SK-N-SH (cell line): ENCODE measurements around the gene TMCO4. TPM values are rescaled to one million over a fixed set of nuclear protein-coding genes. Genes with fewer than 3 reads are reported as not detected.

Experiments used
- CTCF ChIA-PET: fragments of 300-600, 350-600 bp; formaldehyde crosslinking; extraction: SDS; loops from one replicate; lab custom pipeline; 2021; lab: Yijun Ruan, JAX
- POLR2A ChIA-PET: fragments of 350-600 bp; sonication (Branson Sonifier 250); formaldehyde crosslinking; extraction: SDS; loops from one replicate; lab custom pipeline; 2020; ENCODE audit warnings: antibody characterized with exemption, inconsistent platforms; lab: Yijun Ruan, JAX
- DNase-seq: peaks from one replicate; pipeline ENCODE4 v3.0.0; 2012
- H2AFZ ChIP-seq: fragments of 200-600 bp; sonication (generic); 2 replicates; pipeline ENCODE4 v1.8.1; 2016; ENCODE audit warnings: antibody characterized with exemption, mild to moderate bottlenecking, low read depth
- H3F3A ChIP-seq: fragments of 200-600 bp; sonication (generic); replicated peaks from 2 replicates; pipeline ENCODE3; 2016; ENCODE audit warnings: antibody characterized with exemption, mild to moderate bottlenecking; ENCODE audit not compliant: insufficient read depth
- H3K27ac ChIP-seq, 2 experiments: fragments of 200-500 bp in 1 of 2; fragments of 200-600 bp in 1 of 2; sonication (Bioruptor generic) in 1 of 2; sonication (generic), shearing (Covaris generic) in 1 of 2; 2 replicates each; pipeline versions ENCODE4 v1.5.1 to v1.6.1; 2014 to 2016; ENCODE audit warnings: low read depth in 2 of 2, inconsistent platforms in 1 of 2, low read length in 1 of 2, mild to moderate bottlenecking in 1 of 2, mixed read lengths in 1 of 2
- H3K27me3 ChIP-seq: fragments of 200-600 bp; sonication (generic), shearing (Covaris generic); 2 replicates; pipeline ENCODE4 v1.6.1; 2016; ENCODE audit warnings: mixed run types; ENCODE audit not compliant: insufficient read depth
- H3K36me3 ChIP-seq, 2 experiments: fragments of 200-500 bp in 1 of 2; fragments of 200-600 bp in 1 of 2; sonication (Bioruptor generic) in 1 of 2; sonication (generic) in 1 of 2; replicated peaks in 1 of 2; 2 replicates each; pipeline versions ENCODE3 to v1.5.1; 2014 to 2016; ENCODE audit warnings: low read length in 1 of 2, mild to moderate bottlenecking in 1 of 2; ENCODE audit not compliant: insufficient read depth in 2 of 2, control insufficient read depth in 1 of 2
- H3K4me1 ChIP-seq, 2 experiments: fragments of 200-500 bp in 1 of 2; fragments of 200-600 bp in 1 of 2; sonication (Bioruptor generic) in 1 of 2; sonication (generic), shearing (Covaris generic) in 1 of 2; 2 replicates each; pipeline versions ENCODE4 v1.5.1 to v1.6.1; 2014 to 2016; ENCODE audit warnings: low read depth in 1 of 2, low read length in 1 of 2, mixed run types in 1 of 2; ENCODE audit not compliant: insufficient read depth in 2 of 2, control insufficient read depth in 1 of 2
- H3K4me2 ChIP-seq: fragments of 200-600 bp; sonication (generic), shearing (Covaris generic); 2 replicates; pipeline ENCODE4 v1.6.1; 2017; ENCODE audit warnings: mixed run types
- H3K4me3 ChIP-seq, 2 experiments: fragments of 200-500 bp in 1 of 2; fragments of 200-600 bp in 1 of 2; sonication (Bioruptor generic) in 1 of 2; sonication (generic), shearing (Covaris generic) in 1 of 2; 2 replicates each; pipeline versions ENCODE4 v1.5.1 to v1.8.1; 2014 to 2016; ENCODE audit warnings: low read depth in 2 of 2, inconsistent platforms in 1 of 2, low read length in 1 of 2, mild to moderate bottlenecking in 1 of 2, mixed read lengths in 1 of 2, moderate library complexity in 1 of 2
- H3K79me2 ChIP-seq: fragments of 200-600 bp; sonication (generic); 2 replicates; pipeline ENCODE4 v1.8.1; 2017; ENCODE audit warnings: mild to moderate bottlenecking; ENCODE audit not compliant: insufficient read depth
- H3K9ac ChIP-seq: fragments of 200-600 bp; sonication (generic); 2 replicates; pipeline ENCODE4 v1.6.1; 2017; ENCODE audit warnings: mixed run types
- H3K9me2 ChIP-seq: fragments of 200-600 bp; sonication (generic); 2 replicates; pipeline ENCODE4 v1.6.1; 2017; ENCODE audit warnings: mixed run types
- H3K9me3 ChIP-seq: fragments of 200-600 bp; sonication (generic); 2 replicates; pipeline ENCODE4 v1.6.1; 2017; ENCODE audit warnings: mixed run types, mild to moderate bottlenecking, moderate library complexity
- H4K20me1 ChIP-seq: fragments of 200-600 bp; sonication (generic); 2 replicates; pipeline ENCODE4 v1.6.1; 2017; ENCODE audit warnings: mild to moderate bottlenecking, mixed run types; ENCODE audit not compliant: insufficient read depth
- ELF1 ChIP-seq: IDR thresholded peaks from 2 replicates; pipeline ENCODE4 v1.4.0; 2012
- EZH2phosphoT487 ChIP-seq: fragments of 200-600 bp; sonication (generic); IDR thresholded peaks from 2 replicates; pipeline ENCODE4 v1.6.1; 2017; ENCODE audit warnings: low read depth, mixed run types, mild to moderate bottlenecking, antibody characterized with exemption, moderate library complexity, borderline replicate concordance
- FOSL2 ChIP-seq: IDR thresholded peaks from 2 replicates; pipeline ENCODE4 v1.4.0; 2012; ENCODE audit warnings: low read depth, mild to moderate bottlenecking, moderate library complexity, borderline replicate concordance
- FOXM1 ChIP-seq: IDR thresholded peaks from 2 replicates; pipeline ENCODE4 v1.4.0; 2012; ENCODE audit warnings: low read depth, mild to moderate bottlenecking
- MEF2A ChIP-seq: IDR thresholded peaks from 2 replicates; pipeline ENCODE4 v1.4.0; 2012; ENCODE audit warnings: low read depth, borderline replicate concordance
- MXI1 ChIP-seq: IDR thresholded peaks from 2 replicates; pipeline ENCODE4 v1.6.1; 2012; ENCODE audit warnings: mild to moderate bottlenecking, low read depth, low read length, improper control_type of control experiment
- POLR2AphosphoS5 ChIP-seq: IDR thresholded peaks from 2 replicates; pipeline ENCODE4 v1.6.1; 2012; ENCODE audit warnings: low read depth, low read length
- SIN3A ChIP-seq: IDR thresholded peaks from 2 replicates; pipeline ENCODE4 v1.6.1; 2012; ENCODE audit warnings: low read depth, mild to moderate bottlenecking, low read length, moderate library complexity, borderline replicate concordance
- SMC3 ChIP-seq: IDR thresholded peaks from 2 replicates; pipeline ENCODE4 v1.6.1; 2012; ENCODE audit warnings: low read depth, low read length, improper control_type of control experiment
- TAF1 ChIP-seq: IDR thresholded peaks from 2 replicates; pipeline ENCODE4 v1.6.1; 2012; ENCODE audit warnings: low read depth, mild to moderate bottlenecking, low read length, moderate library complexity, borderline replicate concordance
- TEAD4 ChIP-seq: IDR thresholded peaks from 2 replicates; pipeline ENCODE4 v1.4.0; 2012; ENCODE audit warnings: mild to moderate bottlenecking, borderline replicate concordance; ENCODE audit not compliant: insufficient read depth
- YY1 ChIP-seq: IDR thresholded peaks from 2 replicates; pipeline ENCODE4 v1.4.0; 2012; ENCODE audit warnings: low read depth, mild to moderate bottlenecking
- WGBS: methylation state at CpG from one replicate; pipeline ENCODE4 v1.1.6; 2017; ENCODE audit warnings: low lambda C conversion rate; 5-methylcytosine and 5-hydroxymethylcytosine counted together
- polyA plus RNA-seq, 3 experiments: library from polyadenylated mRNA; depleted of rRNA; stranded (reverse); fragments of >200 nt; gene quantifications; 2 replicates each; pipeline ENCODE4 v1.2.3, GENCODE V29; 2012
- TF ChIP-seq, protein P1 (sequence below): IDR thresholded peaks from 2 replicates; pipeline ENCODE4 v1.4.0; 2012; ENCODE audit warnings: low read depth, borderline replicate concordance
- TF ChIP-seq, protein P2 (sequence below): fragments of 150-350 bp; IDR thresholded peaks from 2 replicates; pipeline ENCODE4 v1.6.1; 2016; ENCODE audit warnings: mild to moderate bottlenecking, low read depth, low read length
- TF ChIP-seq, protein P3 (sequence below): fragments of 150-350 bp; IDR thresholded peaks from 2 replicates; pipeline ENCODE4 v1.6.1; 2017; ENCODE audit warnings: antibody characterized with exemption, low read length, low read depth, borderline replicate concordance
- TF ChIP-seq, protein P4 (sequence below): IDR thresholded peaks from 2 replicates; pipeline ENCODE4; 2012

Gene TMCO4
- polyA plus RNA-seq, 1 of the 3 experiments (the other 2 are of a cell fraction), result 4.2 TPM

DNA sequence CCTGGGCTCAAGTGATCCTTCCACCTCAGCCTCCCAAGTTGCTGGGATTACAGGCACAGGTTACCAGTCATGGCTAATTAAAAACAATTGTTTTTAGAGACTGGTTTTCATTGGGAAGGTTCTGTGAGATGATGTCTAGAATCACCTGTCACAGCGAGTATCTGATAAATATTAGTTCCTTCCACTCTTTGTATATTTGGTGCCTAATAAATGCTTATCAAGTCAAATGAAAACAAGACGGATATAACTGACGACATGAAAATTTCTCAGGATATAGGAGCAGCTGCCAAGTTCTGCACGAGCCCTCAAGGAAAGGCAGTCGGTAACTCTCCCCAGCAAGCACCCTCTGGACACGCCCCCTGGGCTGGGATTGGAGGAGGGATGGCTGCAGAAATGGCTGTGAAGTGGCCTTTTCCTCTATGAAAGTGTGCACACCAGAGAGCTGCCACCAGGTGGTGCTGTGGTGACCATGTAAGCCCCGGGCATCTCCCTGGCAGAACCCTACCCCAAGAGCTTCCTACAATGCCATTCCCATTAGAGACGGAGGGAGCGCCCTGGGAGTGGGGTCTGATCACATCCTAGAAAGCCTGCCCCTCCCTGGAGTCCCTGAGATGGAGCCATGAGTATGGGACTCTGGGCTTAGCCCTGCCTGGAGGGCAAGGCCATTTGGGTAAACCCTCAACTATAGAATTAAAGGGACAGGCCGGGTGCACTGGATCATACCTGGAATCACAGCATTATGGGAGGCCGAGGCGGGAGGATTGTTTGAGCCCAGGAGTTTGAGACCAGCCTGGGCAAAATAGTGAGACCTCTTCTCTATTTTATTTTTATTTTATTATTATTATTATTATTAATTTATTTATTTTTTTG lies 84.1 kb downstream of the TMCO4 start (continued):
- no peak for TF ChIP-seq TEAD4
- peak; percentile 24; the same call in 1 of the 2 replicates for TF ChIP-seq YY1
- TF ChIP-seq, protein P1, sequence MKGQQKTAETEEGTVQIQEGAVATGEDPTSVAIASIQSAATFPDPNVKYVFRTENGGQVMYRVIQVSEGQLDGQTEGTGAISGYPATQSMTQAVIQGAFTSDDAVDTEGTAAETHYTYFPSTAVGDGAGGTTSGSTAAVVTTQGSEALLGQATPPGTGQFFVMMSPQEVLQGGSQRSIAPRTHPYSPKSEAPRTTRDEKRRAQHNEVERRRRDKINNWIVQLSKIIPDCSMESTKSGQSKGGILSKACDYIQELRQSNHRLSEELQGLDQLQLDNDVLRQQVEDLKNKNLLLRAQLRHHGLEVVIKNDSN, result no peak
- no peak for TF ChIP-seq SIN3A
- no peak for TF ChIP-seq FOSL2
- TF ChIP-seq MXI1, result 0 out of 2 replicates have a peak, but pooled peaks have one; percentile 41
- no peak for TF ChIP-seq ELF1
- TF ChIP-seq FOXM1, result no peak
- TF ChIP-seq, protein P2, sequence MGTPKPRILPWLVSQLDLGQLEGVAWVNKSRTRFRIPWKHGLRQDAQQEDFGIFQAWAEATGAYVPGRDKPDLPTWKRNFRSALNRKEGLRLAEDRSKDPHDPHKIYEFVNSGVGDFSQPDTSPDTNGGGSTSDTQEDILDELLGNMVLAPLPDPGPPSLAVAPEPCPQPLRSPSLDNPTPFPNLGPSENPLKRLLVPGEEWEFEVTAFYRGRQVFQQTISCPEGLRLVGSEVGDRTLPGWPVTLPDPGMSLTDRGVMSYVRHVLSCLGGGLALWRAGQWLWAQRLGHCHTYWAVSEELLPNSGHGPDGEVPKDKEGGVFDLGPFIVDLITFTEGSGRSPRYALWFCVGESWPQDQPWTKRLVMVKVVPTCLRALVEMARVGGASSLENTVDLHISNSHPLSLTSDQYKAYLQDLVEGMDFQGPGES, result no peak
- no peak for TF ChIP-seq MEF2A

DNA sequence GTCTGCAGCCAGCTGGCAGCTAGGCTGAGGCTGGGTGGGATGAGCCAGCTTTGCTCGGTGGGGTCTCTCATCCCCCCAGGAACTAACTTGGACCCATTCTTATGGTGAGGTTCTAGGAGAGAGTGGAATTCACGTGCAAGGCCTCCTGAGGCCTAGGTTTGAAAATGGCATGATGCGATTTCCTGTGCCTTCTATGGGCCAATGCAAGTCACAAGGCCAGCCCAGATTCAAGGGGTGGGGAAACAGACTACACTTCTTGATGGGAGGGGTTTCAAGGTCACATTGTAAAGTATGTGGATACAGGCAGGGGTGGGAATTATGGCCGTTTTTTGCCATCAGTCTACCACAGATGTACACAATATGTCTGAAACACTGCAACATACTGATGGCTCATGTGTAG lies 86.8 kb downstream of the TMCO4 start:
- POLR2A ChIA-PET, result no interaction called here

More for the DNA sequence above, 86.8 kb downstream of the TMCO4 start:
- Histone ChIP-seq H3K27ac (no peak overlapping the region), H3K36me3 (no peaks in the 10 kb centered on the region), H4K20me1 (no peaks in the 10 kb centered on the region), H2AFZ (no peak overlapping the region), H3K4me1 (no peaks in the 10 kb centered on the region), H3K9ac (no peak overlapping the region), H3K4me2 (no peak overlapping the region), H3K27me3 (no peaks in the 10 kb centered on the region), H3K9me2 (no peaks in the 10 kb centered on the region), H3K79me2 (no peaks in the 10 kb centered on the region), H3K9me3 (no peaks in the 10 kb centered on the region), H3F3A (no peaks in the 10 kb centered on the region), H3K4me3 (no peak overlapping the region)
- TF ChIP-seq YY1 (no peak), EZH2phosphoT487 (no peak), POLR2AphosphoS5 (no peak), SMC3 (no peak), MXI1 (no peak), TAF1 (no peak), FOXM1 (no peak), FOSL2 (no peak)
- TF ChIP-seq, protein P2, result no peak
- TF ChIP-seq, protein P3, sequence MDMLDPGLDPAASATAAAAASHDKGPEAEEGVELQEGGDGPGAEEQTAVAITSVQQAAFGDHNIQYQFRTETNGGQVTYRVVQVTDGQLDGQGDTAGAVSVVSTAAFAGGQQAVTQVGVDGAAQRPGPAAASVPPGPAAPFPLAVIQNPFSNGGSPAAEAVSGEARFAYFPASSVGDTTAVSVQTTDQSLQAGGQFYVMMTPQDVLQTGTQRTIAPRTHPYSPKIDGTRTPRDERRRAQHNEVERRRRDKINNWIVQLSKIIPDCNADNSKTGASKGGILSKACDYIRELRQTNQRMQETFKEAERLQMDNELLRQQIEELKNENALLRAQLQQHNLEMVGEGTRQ, result no peak
- TF ChIP-seq, protein P4, sequence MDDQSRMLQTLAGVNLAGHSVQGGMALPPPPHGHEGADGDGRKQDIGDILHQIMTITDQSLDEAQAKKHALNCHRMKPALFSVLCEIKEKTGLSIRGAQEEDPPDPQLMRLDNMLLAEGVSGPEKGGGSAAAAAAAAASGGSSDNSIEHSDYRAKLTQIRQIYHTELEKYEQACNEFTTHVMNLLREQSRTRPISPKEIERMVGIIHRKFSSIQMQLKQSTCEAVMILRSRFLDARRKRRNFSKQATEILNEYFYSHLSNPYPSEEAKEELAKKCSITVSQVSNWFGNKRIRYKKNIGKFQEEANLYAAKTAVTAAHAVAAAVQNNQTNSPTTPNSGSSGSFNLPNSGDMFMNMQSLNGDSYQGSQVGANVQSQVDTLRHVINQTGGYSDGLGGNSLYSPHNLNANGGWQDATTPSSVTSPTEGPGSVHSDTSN, result no peak
- no peak for DNase-seq
- CTCF ChIA-PET, result interaction anchor here (5.2 to 17.6 kb wide), 2 partner anchors 9 to 44 kb away, joined by 43 to 553 read pairs; partner anchors contain the start of gene HTR6
- 79% methylated on average over 4 of the region's 4 CpGs for WGBS
